ENCODE measurements around the gene MACO1.
"Not testable (repeated sequence)": the region's sequence is repeated elsewhere in the genome, so short reads cannot be mapped to it uniquely, and the experiment has no call there.

The MACO1 gene

DNA sequence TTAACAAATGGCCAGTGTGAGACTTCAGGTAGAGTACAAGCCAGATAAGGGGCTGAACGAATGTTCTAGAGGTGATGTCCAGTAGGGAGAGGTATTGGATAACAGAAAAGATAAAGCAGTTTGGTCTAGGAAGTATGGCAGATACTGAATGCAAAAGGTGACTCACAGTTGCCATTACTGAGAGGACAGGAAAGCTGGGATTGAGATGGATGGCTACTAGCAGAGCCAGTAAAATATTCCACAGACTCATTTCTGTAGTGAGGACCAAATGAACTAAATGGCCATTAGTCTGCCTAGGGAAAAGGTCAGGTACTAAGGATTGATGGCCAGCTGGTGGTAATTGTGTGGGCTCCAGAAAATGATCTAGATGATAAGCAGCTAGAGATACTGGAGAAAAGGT, 11.5 kb downstream of the MACO1 start (continued):
- TF ChIP-seq CREB5 (CRISPR knock-in tag; IDR thresholded peaks at IDR 0.05; ENCODE audit: low read depth), result peak; percentile 41; the same call in 1 of the 2 replicates

DNA sequence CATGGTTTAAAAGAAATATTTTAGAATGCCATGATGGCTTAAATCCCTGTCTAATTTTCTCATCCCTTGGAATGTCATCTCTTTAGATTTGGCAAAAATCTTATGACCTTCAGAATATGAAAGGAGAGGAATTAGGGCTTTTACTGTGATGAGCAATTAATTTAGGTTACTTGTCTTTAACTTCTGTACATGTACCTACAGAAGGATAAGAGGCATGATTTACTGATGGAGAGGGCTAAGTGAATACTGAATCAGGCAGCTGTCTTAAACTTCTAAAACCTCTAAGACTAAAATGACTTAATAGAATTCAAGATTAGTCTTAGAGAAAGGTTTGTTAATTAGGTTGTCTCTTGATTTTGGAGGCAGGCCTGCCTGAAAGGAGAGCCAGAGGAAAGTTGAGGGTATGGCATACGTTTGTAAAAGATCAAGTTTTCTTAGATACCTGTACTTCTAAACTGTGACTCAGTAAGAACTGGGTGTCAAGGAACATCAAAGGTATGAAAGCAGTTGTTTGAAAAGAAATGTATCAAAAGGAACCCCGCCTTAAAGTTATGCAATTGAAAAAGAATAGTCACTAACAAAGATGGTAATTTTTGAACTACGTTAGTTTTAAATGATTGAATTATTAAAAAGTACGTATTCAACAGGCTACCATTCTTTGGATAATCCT, 12.5 kb downstream of the MACO1 start:
- TF ChIP-seq ZNF565 (CRISPR knock-in tag; conservative IDR thresholded peaks at IDR 0.05; ENCODE audit: low read depth) (no peak), RARB (CRISPR knock-in tag; IDR thresholded peaks at IDR 0.05) (no peak; the same call in 1 of the 2 replicates), ISL1 (CRISPR knock-in tag; IDR thresholded peaks at IDR 0.05) (peak; percentile 91), TSHZ2 (CRISPR knock-in tag; IDR thresholded peaks at IDR 0.05) (no peak), TOX (CRISPR knock-in tag; IDR thresholded peaks at IDR 0.05; ENCODE audit: borderline replicate concordance) (no peak), CREB5 (CRISPR knock-in tag; IDR thresholded peaks at IDR 0.05; ENCODE audit: low read depth) (peak; percentile 30; the same call in 1 of the 2 replicates), ZC3H10 (CRISPR knock-in tag; IDR thresholded peaks at IDR 0.05) (peak; percentile 73; the same call in 1 of the 2 replicates)
- TF ChIP-seq, protein P1, sequence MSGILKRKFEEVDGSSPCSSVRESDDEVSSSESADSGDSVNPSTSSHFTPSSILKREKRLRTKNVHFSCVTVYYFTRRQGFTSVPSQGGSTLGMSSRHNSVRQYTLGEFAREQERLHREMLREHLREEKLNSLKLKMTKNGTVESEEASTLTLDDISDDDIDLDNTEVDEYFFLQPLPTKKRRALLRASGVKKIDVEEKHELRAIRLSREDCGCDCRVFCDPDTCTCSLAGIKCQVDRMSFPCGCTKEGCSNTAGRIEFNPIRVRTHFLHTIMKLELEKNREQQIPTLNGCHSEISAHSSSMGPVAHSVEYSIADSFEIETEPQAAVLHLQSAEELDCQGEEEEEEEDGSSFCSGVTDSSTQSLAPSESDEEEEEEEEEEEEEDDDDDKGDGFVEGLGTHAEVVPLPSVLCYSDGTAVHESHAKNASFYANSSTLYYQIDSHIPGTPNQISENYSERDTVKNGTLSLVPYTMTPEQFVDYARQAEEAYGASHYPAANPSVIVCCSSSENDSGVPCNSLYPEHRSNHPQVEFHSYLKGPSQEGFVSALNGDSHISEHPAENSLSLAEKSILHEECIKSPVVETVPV (CRISPR knock-in tag; IDR thresholded peaks at IDR 0.05), result no peak
- TF ChIP-seq, protein P2, sequence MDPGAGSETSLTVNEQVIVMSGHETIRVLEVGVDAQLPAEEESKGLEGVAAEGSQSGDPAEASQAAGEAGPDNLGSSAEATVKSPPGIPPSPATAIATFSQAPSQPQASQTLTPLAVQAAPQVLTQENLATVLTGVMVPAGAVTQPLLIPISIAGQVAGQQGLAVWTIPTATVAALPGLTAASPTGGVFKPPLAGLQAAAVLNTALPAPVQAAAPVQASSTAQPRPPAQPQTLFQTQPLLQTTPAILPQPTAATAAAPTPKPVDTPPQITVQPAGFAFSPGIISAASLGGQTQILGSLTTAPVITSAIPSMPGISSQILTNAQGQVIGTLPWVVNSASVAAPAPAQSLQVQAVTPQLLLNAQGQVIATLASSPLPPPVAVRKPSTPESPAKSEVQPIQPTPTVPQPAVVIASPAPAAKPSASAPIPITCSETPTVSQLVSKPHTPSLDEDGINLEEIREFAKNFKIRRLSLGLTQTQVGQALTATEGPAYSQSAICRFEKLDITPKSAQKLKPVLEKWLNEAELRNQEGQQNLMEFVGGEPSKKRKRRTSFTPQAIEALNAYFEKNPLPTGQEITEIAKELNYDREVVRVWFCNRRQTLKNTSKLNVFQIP (CRISPR knock-in tag; IDR thresholded peaks at IDR 0.05; ENCODE audit: borderline replicate concordance, low read depth), result no peak
- peak; percentile 10; the same call in 1 of the 3 replicates for ATAC-seq

- not testable (repeated sequence) for ATAC-seq
Measured at GRCh38 chr1:25444604-25445003, 13.9 kb downstream of the MACO1 start.

DNA sequence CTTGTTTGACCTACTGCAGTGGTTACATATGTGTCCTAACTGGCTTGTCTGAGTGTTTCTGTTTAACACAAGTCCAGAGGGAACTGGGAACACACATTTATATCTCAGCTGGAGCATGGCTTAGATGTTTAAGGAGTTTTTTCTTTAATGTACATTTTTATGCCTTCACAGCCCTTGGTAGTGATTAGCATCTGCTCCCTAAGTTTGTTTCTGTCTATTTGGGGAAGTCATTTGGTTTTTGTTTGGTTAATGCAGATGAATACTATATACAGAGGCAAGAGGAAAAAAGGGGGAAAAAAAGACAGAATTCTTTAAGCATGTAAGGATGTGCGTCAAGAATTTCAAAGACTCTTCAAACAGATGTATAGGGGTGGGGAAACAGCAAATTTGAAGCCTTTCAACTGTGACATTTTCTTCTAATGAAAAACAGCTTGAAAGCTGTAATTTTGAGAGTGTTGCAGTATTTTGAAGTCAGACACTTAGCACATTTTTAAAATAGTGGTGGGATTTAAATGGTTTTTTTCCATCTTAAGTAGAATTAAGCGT, 15.4 kb downstream of the MACO1 start:
- ATAC-seq, result no peak

More for the DNA sequence above, 15.4 kb downstream of the MACO1 start:
- TF ChIP-seq CREB5 (CRISPR knock-in tag; IDR thresholded peaks at IDR 0.05; ENCODE audit: low read depth) (no peak), TCF4 (CRISPR knock-in tag; IDR thresholded peaks at IDR 0.05; ENCODE audit: borderline replicate concordance) (no peak), ESRRG (CRISPR knock-in tag; IDR thresholded peaks at IDR 0.05) (no peak), ISL1 (CRISPR knock-in tag; IDR thresholded peaks at IDR 0.05) (no peak), PPARA (CRISPR knock-in tag; IDR thresholded peaks at IDR 0.05; ENCODE audit: borderline replicate concordance) (no peak)
- TF ChIP-seq, protein P1 (CRISPR knock-in tag; IDR thresholded peaks at IDR 0.05), result no peak

Measured in SK-N-SH treated with all-trans-retinoic acid at 6 μM for 48 hours (cell line).